GM20000 (cell line): Measurements from ENCODE around the gene TUBA4B.
"Not testable (repeated sequence)": the region's sequence is repeated elsewhere in the genome, so short reads cannot be mapped to it uniquely, and the experiment has no call there.

ENCODE experiments used
- DNase-seq: peaks from one replicate; pipeline ENCODE4 v3.0.0; 2012; ENCODE audit warnings: low spot score
- TF ChIP-seq, protein P1 (sequence below): IDR thresholded peaks from 2 replicates; pipeline ENCODE4 v1.5.1; 2012; ENCODE audit warnings: mild to moderate bottlenecking, control low read depth; ENCODE audit errors: extremely low read depth, missing control alignments

Gene TUBA4B

DNA sequence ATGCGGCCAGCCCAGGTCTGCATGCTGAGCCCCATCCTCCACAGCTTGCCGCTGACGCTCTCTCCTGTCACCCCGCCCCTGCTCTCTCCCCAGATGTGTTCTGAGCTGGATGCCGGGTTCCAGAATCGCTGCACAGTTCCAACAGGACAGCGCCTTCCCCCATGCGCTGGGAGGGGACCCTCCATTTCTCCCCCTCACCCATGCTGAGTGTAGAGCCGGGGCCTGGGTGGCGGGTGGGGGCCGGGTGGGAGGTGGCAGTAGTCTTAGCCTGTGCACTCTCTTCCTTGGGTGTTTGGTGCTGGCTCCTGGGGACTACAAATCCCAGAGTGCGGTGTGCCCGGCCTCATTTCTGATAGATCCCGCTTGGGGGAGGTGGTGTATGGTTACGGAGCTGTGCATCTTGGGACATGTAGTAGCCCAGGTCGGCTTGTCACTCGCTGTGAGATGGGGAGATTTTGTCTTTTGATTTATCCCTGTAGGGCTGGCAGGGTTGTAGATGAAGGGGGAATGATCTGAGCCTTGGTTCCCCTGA lies 32.9 kb downstream of the TUBA4B start:
- TF ChIP-seq, protein P1, sequence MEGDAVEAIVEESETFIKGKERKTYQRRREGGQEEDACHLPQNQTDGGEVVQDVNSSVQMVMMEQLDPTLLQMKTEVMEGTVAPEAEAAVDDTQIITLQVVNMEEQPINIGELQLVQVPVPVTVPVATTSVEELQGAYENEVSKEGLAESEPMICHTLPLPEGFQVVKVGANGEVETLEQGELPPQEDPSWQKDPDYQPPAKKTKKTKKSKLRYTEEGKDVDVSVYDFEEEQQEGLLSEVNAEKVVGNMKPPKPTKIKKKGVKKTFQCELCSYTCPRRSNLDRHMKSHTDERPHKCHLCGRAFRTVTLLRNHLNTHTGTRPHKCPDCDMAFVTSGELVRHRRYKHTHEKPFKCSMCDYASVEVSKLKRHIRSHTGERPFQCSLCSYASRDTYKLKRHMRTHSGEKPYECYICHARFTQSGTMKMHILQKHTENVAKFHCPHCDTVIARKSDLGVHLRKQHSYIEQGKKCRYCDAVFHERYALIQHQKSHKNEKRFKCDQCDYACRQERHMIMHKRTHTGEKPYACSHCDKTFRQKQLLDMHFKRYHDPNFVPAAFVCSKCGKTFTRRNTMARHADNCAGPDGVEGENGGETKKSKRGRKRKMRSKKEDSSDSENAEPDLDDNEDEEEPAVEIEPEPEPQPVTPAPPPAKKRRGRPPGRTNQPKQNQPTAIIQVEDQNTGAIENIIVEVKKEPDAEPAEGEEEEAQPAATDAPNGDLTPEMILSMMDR = no peak
- no peak for DNase-seq

GRCh38 chr2:219286436-219287115 lies 33.5 kb downstream of the TUBA4B start:
- peak; percentile 15 for DNase-seq
- TF ChIP-seq, protein P1 = no peak

- not testable (repeated sequence) for DNase-seq
Measured at GRCh38 chr2:219287116-219287440, 34.0 kb downstream of the TUBA4B start.

GRCh38 chr2:219287580-219288265 lies 34.7 kb downstream of the TUBA4B start:
- peak; percentile 21 for DNase-seq
- TF ChIP-seq, protein P1 = no peak

GRCh38 chr2:219289195-219289536 lies 36.1 kb downstream of the TUBA4B start:
- TF ChIP-seq, protein P1 = no peak
- no peak for DNase-seq

- TF ChIP-seq, protein P1 = no peak
- no peak for DNase-seq
Measured at GRCh38 chr2:219289537-219290361, 36.7 kb downstream of the TUBA4B start.

GRCh38 chr2:219290381-219291171 lies 37.5 kb downstream of the TUBA4B start:
- TF ChIP-seq, protein P1 = no peak
- no peak for DNase-seq
